OCI-LY1 (cell line): Measurements from ENCODE around the gene KCNMA1.

Source experiments
- H2AFZ ChIP-seq: fragments of 200-600 bp; sonication (generic), shearing (Covaris generic); 2 replicates; pipeline ENCODE4 v1.6.0; 2014; ENCODE audit warnings: antibody characterized with exemption, mild to moderate bottlenecking, low read length
- H3F3A ChIP-seq: fragments of 200-600 bp; sonication (generic), shearing (Covaris generic); 2 replicates; pipeline ENCODE4 v1.6.0; 2014; ENCODE audit warnings: mild to moderate bottlenecking, antibody characterized with exemption, low read length, moderate library complexity; ENCODE audit not compliant: insufficient read depth
- H3K27ac ChIP-seq: fragments of 200-600 bp; sonication (generic); 2 replicates; pipeline ENCODE4 v1.5.1; 2014; ENCODE audit warnings: low read length, mixed run types, mild to moderate bottlenecking, low read depth; ENCODE audit not compliant: poor library complexity, severe bottlenecking
- H3K27me3 ChIP-seq: fragments of 200-600 bp; sonication (generic); 2 replicates; pipeline ENCODE4 v1.6.0; 2014; ENCODE audit warnings: antibody characterized with exemption, mild to moderate bottlenecking, low read length, moderate library complexity; ENCODE audit not compliant: insufficient read depth
- H3K36me3 ChIP-seq: fragments of 200-600 bp; sonication (generic); 2 replicates; pipeline ENCODE4 v1.6.1; 2014; ENCODE audit warnings: mild to moderate bottlenecking, antibody characterized with exemption, low read length, moderate library complexity, mixed read lengths; ENCODE audit not compliant: insufficient read depth
- H3K4me1 ChIP-seq: fragments of 200-600 bp; sonication (generic); 2 replicates; pipeline ENCODE4 v1.5.1; 2014; ENCODE audit warnings: mild to moderate bottlenecking, low read length, moderate library complexity; ENCODE audit not compliant: insufficient read depth, severe bottlenecking
- H3K4me2 ChIP-seq: fragments of 200-600 bp; sonication (generic), shearing (Covaris generic); 2 replicates; pipeline ENCODE4 v1.6.1; 2014; ENCODE audit warnings: low read length
- H3K4me3 ChIP-seq: fragments of 200-600 bp; sonication (generic); 2 replicates; pipeline ENCODE4 v1.5.1; 2014; ENCODE audit warnings: low read length, low read depth, mild to moderate bottlenecking, mixed read lengths; ENCODE audit not compliant: poor library complexity, severe bottlenecking
- H3K79me2 ChIP-seq: fragments of 200-600 bp; shearing (Covaris generic); 2 replicates; pipeline ENCODE4 v1.6.1; 2016; ENCODE audit warnings: mixed run types, low read length, mixed read lengths; ENCODE audit not compliant: insufficient read depth
- H3K9ac ChIP-seq: fragments of 200-600 bp; sonication (generic), shearing (Covaris generic); 2 replicates; pipeline ENCODE4 v1.6.1; 2014; ENCODE audit warnings: mild to moderate bottlenecking, low read length, mixed read lengths
- H3K9me2 ChIP-seq: fragments of 200-600 bp; sonication (generic), shearing (Covaris generic); 2 replicates; pipeline ENCODE4 v1.6.1; 2014; ENCODE audit warnings: low read depth, mild to moderate bottlenecking, low read length, mixed read lengths
- H3K9me3 ChIP-seq: fragments of 200-600 bp; shearing (Covaris generic); 2 replicates; pipeline ENCODE4 v1.6.1; 2014; ENCODE audit warnings: low read length, mixed read lengths
- H4K20me1 ChIP-seq: fragments of 200-600 bp; sonication (generic), shearing (Covaris generic); 2 replicates; pipeline ENCODE4 v1.6.0; 2016; ENCODE audit warnings: mild to moderate bottlenecking, low read length; ENCODE audit not compliant: insufficient read depth
- EZH2 ChIP-seq: fragments of 200-600 bp; sonication (generic), shearing (Covaris generic); IDR thresholded peaks from 2 replicates; pipeline ENCODE4 v1.8.0; 2017; ENCODE audit warnings: borderline replicate concordance, mixed run types, mild to moderate bottlenecking, antibody characterized with exemption, low read length, moderate library complexity, mixed read lengths
- TF ChIP-seq, protein P1 (sequence below): fragments of 200-600 bp; sonication (generic), shearing (Covaris generic); IDR thresholded peaks from 2 replicates; pipeline ENCODE4 v1.5.1; 2017; ENCODE audit warnings: mild to moderate bottlenecking, antibody characterized with exemption, low read length, moderate library complexity, mixed read lengths

The KCNMA1 gene

DNA sequence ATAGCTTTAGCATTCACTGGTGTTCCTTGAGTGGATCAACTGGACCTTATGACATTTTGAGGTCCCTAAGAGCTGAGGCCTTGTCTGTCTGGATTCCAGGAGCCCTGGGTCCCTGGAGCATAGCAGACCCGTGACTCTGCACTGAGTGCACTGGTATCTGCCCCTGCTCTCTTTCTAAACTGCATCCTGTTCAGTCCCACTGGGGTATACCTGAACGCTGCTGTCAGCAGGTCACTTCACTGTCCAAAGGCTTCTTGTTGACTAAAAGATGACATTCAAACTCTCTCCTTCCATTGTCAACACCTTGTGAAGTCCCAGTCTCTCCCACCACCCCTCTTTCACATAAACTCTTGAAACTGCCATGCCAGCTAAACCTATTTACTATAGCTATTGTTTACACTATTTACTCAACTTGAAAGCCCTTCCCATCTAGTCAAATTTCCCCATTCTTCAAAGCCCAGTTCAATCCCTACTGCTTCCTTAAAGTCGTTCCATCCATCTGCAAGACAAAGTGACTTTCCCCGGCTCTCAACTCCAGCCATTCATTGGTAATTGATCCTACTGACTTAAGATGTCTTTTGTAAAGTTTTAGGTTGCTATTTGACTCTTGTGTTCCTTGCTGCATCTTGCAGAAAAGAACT lies 523.3 kb downstream of the KCNMA1 start:
- no peak overlapping the region for H3K27ac ChIP-seq
- no peak overlapping the region for H3K4me3 ChIP-seq
- no peaks in the 10 kb centered on the region for H3K9me2 ChIP-seq
- no peaks in the 10 kb centered on the region for H3K9me3 ChIP-seq
- H3K4me2 ChIP-seq: no peak overlapping the region
- no peak overlapping the region for H2AFZ ChIP-seq
- no peaks in the 10 kb centered on the region for H4K20me1 ChIP-seq
- no peak for TF ChIP-seq EZH2
- TF ChIP-seq, protein P1, sequence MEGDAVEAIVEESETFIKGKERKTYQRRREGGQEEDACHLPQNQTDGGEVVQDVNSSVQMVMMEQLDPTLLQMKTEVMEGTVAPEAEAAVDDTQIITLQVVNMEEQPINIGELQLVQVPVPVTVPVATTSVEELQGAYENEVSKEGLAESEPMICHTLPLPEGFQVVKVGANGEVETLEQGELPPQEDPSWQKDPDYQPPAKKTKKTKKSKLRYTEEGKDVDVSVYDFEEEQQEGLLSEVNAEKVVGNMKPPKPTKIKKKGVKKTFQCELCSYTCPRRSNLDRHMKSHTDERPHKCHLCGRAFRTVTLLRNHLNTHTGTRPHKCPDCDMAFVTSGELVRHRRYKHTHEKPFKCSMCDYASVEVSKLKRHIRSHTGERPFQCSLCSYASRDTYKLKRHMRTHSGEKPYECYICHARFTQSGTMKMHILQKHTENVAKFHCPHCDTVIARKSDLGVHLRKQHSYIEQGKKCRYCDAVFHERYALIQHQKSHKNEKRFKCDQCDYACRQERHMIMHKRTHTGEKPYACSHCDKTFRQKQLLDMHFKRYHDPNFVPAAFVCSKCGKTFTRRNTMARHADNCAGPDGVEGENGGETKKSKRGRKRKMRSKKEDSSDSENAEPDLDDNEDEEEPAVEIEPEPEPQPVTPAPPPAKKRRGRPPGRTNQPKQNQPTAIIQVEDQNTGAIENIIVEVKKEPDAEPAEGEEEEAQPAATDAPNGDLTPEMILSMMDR: no peak
- no peaks in the 10 kb centered on the region for H3K79me2 ChIP-seq
- H3K36me3 ChIP-seq: no peaks in the 10 kb centered on the region
- no peaks in the 10 kb centered on the region for H3K4me1 ChIP-seq
- H3K9ac ChIP-seq: no peak overlapping the region
- no peaks in the 10 kb centered on the region for H3F3A ChIP-seq
- no peaks in the 10 kb centered on the region for H3K27me3 ChIP-seq

GRCh38 chr10:77111611-77112550 lies 525.7 kb downstream of the KCNMA1 start:
- Histone ChIP-seq H3K4me2 (no peak overlapping the region), H3K36me3 (no peaks in the 10 kb centered on the region), H3K9me3 (no peaks in the 10 kb centered on the region), H3F3A (no peaks in the 10 kb centered on the region), H3K4me3 (no peak overlapping the region), H4K20me1 (no peaks in the 10 kb centered on the region), H3K9me2 (no peaks in the 10 kb centered on the region), H3K27me3 (no peaks in the 10 kb centered on the region), H3K27ac (no peak overlapping the region), H2AFZ (no peak overlapping the region), H3K4me1 (no peaks in the 10 kb centered on the region), H3K9ac (no peak overlapping the region), H3K79me2 (no peaks in the 10 kb centered on the region)
- no peak for TF ChIP-seq EZH2
- TF ChIP-seq, protein P1: peak; percentile 73

DNA sequence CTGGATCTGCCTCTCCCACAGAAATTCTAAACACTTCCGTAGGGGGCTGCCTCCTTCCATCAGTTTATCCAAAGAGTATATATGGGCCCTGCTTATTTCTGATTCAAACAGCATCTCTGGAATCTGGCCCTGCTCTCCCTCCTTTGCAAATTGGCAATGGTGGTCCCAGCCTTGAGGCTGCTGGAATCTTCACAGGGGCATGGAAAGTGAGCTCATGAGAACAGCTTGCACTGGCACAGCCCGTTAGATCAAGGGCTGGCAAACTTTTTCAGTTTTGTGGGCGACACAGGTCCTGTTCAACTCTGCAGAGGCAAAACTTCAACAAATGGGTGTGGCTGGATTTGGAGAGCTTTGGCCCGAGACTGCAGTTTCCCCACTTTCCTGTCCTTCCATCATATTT lies 526.9 kb downstream of the KCNMA1 start:
- no peaks in the 10 kb centered on the region for H3F3A ChIP-seq
- no peak overlapping the region for H3K4me3 ChIP-seq
- no peaks in the 10 kb centered on the region for H3K79me2 ChIP-seq
- H3K9me3 ChIP-seq: no peaks in the 10 kb centered on the region
- no peaks in the 10 kb centered on the region for H3K4me1 ChIP-seq
- no peak overlapping the region for H3K4me2 ChIP-seq
- no peak overlapping the region for H3K9ac ChIP-seq
- H4K20me1 ChIP-seq: no peaks in the 10 kb centered on the region
- no peaks in the 10 kb centered on the region for H3K9me2 ChIP-seq
- no peaks in the 10 kb centered on the region for H3K27me3 ChIP-seq
- TF ChIP-seq, protein P1: no peak
- TF ChIP-seq EZH2: no peak
- H2AFZ ChIP-seq: no peak overlapping the region
- H3K27ac ChIP-seq: no peak overlapping the region
- H3K36me3 ChIP-seq: no peaks in the 10 kb centered on the region
